Dendritic cell treated with granulocyte-macrophage colony-stimulating factor and Interleukin-4, amounts not matched to agents 40 ng/mL and 50 ng/mL, for 4 days (primary cell): ENCODE results near the gene GSK3B.

ENCODE experiments used
- H3K27ac Mint-ChIP-seq: one replicate; pipeline ENCODE4 v1.8.0; 2022; ENCODE audit warnings: mild to moderate bottlenecking, mixed read lengths
- H3K27me3 Mint-ChIP-seq: one replicate; pipeline ENCODE4 v1.8.0; 2022; ENCODE audit warnings: mild to moderate bottlenecking, mixed read lengths
- H3K36me3 Mint-ChIP-seq: one replicate; pipeline ENCODE4 v1.8.0; 2022; ENCODE audit warnings: low read depth, mixed read lengths
- H3K4me1 Mint-ChIP-seq: one replicate; pipeline ENCODE4 v1.8.0; 2022; ENCODE audit warnings: low read depth, mixed read lengths
- H3K4me3 Mint-ChIP-seq: one replicate; pipeline ENCODE4 v1.8.0; 2022; ENCODE audit warnings: mild to moderate bottlenecking, moderate library complexity, mixed read lengths
- H3K9me3 Mint-ChIP-seq: one replicate; pipeline ENCODE4 v1.8.0; 2022; ENCODE audit warnings: mixed read lengths
- intact Hi-C: fragments of 100-400 bp; cut with micrococcal nuclease; formaldehyde crosslinking; loops from one replicate; pipeline ENCODE4 v1.15.0; 2022

GSK3B gene

DNA sequence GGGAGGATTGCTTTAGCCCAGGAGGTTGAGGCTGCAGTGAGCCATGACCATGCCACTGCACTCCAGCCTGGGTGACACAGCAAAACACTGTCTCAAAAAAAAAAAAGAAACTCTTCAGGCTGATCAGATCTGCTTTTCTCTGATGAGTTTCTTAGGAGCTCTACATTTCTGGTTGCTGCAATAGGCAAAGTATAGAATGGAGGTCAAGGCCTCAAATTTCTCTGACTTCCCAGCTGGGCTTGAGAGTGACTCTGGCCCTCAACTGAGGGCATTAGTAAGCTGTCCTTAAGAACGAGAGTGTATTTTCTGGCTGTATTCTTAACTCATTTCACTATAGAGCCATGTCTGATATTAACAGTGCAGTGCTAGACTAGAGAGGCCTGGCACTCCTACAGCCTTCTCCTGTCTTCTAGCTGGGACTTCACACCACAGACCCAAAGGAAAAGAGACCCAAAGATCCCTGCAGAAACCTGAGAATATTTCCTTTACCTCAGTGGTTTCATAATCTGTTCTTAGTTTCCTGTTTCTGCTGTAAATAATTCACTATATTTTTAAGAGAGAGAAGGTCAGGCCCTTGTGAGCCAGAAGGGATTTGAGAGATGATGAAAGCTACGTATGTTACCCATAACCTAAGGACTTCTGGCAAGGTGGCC, 314.4 kb downstream of the GSK3B start:
- no peak overlapping the region for H3K4me3 Mint-ChIP-seq
- peaks cover 11% of the 10 kb centered on the region for H3K9me3 Mint-ChIP-seq
- H3K27me3 Mint-ChIP-seq = no peaks in the 10 kb centered on the region
- H3K27ac Mint-ChIP-seq = no peak overlapping the region
- peaks cover 37% of the 10 kb centered on the region for H3K4me1 Mint-ChIP-seq
- peaks cover 9% of the 10 kb centered on the region for H3K36me3 Mint-ChIP-seq
- intact Hi-C loops = no loop called here

DNA sequence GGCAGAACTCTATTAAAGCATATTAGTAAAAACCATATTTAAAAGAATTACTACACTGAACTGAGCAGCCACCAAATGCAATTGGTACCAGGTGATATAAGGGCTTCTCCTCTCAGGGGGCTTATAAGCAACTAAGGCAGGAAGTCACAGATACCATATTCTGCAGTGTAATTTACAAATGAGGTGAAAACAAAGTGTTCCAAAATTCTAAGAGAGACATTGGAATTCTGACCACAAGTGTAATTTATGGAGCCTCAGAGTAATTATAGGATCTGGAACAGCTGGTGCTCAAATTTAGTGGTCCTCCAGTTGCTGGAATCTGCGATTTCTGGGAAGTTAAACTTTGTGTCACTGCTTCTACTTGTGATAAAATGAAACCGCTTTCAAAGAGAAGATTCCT, 315.4 kb downstream of the GSK3B start:
- Mint-ChIP-seq H3K27me3 (no peaks in the 10 kb centered on the region), H3K4me3 (no peak overlapping the region), H3K9me3 (peaks cover 11% of the 10 kb centered on the region), H3K27ac (no peak overlapping the region), H3K4me1 (peaks cover 43% of the 10 kb centered on the region), H3K36me3 (peaks cover 9% of the 10 kb centered on the region)
- intact Hi-C loops = no loop called here

DNA sequence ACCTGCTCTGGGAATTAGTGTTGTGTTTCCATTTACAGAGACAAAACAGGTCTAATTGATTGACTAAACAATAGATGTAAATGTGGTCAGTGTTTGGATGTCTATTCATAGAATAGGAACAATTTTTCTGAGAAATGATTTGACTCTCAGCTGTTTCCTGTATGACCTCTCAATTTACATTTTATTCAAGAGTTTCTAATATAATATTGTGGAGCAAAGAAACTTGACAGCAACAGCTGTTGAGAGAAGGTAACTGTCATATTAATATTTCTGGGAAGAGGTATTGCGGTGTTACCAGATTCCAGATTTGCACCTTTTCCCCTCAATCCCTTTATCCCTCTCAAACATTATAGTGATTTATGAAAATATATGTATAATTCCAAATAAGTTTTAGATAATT, 316.1 kb downstream of the GSK3B start:
- Mint-ChIP-seq H3K9me3 (peaks cover 11% of the 10 kb centered on the region), H3K4me1 (peaks cover 45% of the 10 kb centered on the region), H3K36me3 (peaks cover 9% of the 10 kb centered on the region), H3K4me3 (no peak overlapping the region), H3K27ac (no peak overlapping the region), H3K27me3 (no peaks in the 10 kb centered on the region)
- intact Hi-C loops = no loop called here

DNA sequence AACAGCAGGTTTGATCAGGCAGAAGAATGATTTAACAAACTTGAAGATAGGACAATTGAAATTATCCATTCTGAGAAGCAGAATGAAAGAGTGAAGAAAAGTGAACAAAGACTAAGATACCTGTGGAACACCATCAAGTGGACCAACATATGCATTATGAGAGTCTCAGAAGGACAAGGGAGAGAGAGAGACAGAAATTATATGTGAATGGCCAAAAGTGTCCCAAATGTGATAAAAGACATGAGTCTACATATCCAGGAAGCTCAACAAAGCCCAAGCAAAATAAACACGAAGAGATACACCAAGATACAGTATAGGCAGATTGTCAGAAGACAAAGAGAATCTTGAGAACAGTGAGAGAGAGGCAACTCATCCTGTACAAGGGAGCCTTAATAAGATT, 317.9 kb downstream of the GSK3B start:
- intact Hi-C loops = no loop called here
- Mint-ChIP-seq H3K27me3 (no peaks in the 10 kb centered on the region), H3K4me3 (no peak overlapping the region), H3K27ac (no peak overlapping the region), H3K4me1 (peaks cover 38% of the 10 kb centered on the region), H3K36me3 (peaks cover 9% of the 10 kb centered on the region), H3K9me3 (peaks cover 11% of the 10 kb centered on the region)

DNA sequence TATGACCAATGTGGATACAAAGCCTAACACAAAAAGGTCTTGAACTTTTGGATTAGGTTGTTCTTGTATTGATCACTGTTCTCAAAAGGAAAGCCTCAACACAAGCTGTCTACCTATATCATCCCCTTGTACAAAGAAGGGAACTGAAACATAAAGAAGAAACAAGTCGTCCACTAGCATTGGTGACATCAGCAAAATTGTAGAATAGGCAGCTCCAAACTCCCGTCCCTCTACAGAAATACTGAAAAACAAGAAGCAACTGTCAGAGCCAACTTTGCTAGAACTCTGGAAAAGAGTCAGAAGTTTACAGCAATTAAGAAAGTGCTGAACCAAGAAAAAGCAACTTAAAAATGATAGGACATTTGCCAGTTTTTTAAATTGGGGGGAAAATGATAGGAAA, 319.8 kb downstream of the GSK3B start:
- intact Hi-C loops = no loop called here
- no peak overlapping the region for H3K4me3 Mint-ChIP-seq
- H3K36me3 Mint-ChIP-seq = peaks cover 9% of the 10 kb centered on the region
- H3K9me3 Mint-ChIP-seq = peaks cover 11% of the 10 kb centered on the region
- H3K27me3 Mint-ChIP-seq = no peaks in the 10 kb centered on the region
- peak overlapping the region; percentile 66 for H3K27ac Mint-ChIP-seq
- H3K4me1 Mint-ChIP-seq = peaks cover 25% of the 10 kb centered on the region
